ENCODE results near the gene TTC7B. TPM values are rescaled to one million over a fixed set of nuclear protein-coding genes. Genes with fewer than 3 reads are reported as not detected.

TTC7B gene
- total and polyA plus RNA-seq, 2 donors (not counting 1 experiment from before 2014, with no cell fraction given): 18.8 to 37.5 TPM

DNA sequence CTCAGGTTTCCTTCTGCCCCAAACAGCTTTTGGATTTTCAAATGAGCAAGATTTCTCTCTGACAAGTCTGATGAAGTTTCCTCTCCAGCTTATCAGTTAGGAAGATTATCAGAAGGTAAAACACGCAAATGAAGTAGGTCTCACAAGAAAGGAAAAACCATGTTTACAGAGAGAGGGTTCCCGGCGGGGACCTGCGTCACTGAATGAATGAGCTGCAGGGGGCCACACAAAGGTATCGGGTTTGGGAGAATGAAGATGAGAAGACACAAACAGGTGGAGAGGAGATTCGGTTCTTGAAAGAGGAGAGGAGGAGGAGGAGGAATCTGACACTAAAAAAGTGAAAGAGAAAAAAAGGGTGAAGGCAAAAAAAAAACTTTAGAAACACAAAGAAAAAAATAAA lies 210.8 kb downstream of the TTC7B start:
- no peaks in the 10 kb centered on the region for H3K79me2 ChIP-seq (ENCODE audit: control insufficient read depth, insufficient read depth, low read length)
- no peaks in the 10 kb centered on the region for H3K9me3 ChIP-seq (ENCODE audit: control insufficient read depth, insufficient read depth, low read depth, low read length)
- H3K4me3 ChIP-seq (replicated peaks in 1 of 4; ENCODE audit: control extremely low read depth in 1 of 4, insufficient read depth in 1 of 4, low read depth in 3 of 4, low read length in 4 of 4): no peak overlapping the region
- H3K36me3 ChIP-seq (ENCODE audit: control insufficient read depth, insufficient read depth, low read length): no peaks in the 10 kb centered on the region
- no peaks in the 10 kb centered on the region for H3K27me3 ChIP-seq (ENCODE audit: control insufficient read depth, insufficient read depth, low read length)
- H4K20me1 ChIP-seq (ENCODE audit: control insufficient read depth, extremely low read depth, insufficient read depth, low read length): no peaks in the 10 kb centered on the region
- no peak overlapping the region for H3K4me2 ChIP-seq (ENCODE audit: extremely low read depth, insufficient read depth, low read length)
- H3K27ac ChIP-seq (ENCODE audit: insufficient read depth, low read length): no peak overlapping the region
- no peak for DNase-seq (ENCODE audit: low read depth in 2 of 2)
- TF ChIP-seq, protein P1, sequence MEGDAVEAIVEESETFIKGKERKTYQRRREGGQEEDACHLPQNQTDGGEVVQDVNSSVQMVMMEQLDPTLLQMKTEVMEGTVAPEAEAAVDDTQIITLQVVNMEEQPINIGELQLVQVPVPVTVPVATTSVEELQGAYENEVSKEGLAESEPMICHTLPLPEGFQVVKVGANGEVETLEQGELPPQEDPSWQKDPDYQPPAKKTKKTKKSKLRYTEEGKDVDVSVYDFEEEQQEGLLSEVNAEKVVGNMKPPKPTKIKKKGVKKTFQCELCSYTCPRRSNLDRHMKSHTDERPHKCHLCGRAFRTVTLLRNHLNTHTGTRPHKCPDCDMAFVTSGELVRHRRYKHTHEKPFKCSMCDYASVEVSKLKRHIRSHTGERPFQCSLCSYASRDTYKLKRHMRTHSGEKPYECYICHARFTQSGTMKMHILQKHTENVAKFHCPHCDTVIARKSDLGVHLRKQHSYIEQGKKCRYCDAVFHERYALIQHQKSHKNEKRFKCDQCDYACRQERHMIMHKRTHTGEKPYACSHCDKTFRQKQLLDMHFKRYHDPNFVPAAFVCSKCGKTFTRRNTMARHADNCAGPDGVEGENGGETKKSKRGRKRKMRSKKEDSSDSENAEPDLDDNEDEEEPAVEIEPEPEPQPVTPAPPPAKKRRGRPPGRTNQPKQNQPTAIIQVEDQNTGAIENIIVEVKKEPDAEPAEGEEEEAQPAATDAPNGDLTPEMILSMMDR (conservative IDR thresholded peaks at IDR 0.05 in 1 of 2, IDR thresholded peaks at IDR 0.05 in 1 of 2; ENCODE audit: low read depth in 1 of 2, low read length in 2 of 2): no peak
- no peak for TF ChIP-seq EZH2 (IDR thresholded peaks at IDR 0.05; ENCODE audit: low read length, missing control alignments)
- no peaks in the 10 kb centered on the region for H3K4me1 ChIP-seq (ENCODE audit: control insufficient read depth, extremely low read depth, insufficient read depth, low read length)
- H2AFZ ChIP-seq (ENCODE audit: low read length): no peak overlapping the region
- no peak overlapping the region for H3K9ac ChIP-seq (ENCODE audit: insufficient read depth, low read length)

GRCh38 chr14:90604356-90604755 lies 211.9 kb downstream of the TTC7B start:
- Histone ChIP-seq H3K27ac (ENCODE audit: insufficient read depth, low read length) (no peak overlapping the region), H2AFZ (ENCODE audit: low read length) (no peak overlapping the region), H3K4me3 (replicated peaks in 1 of 4; ENCODE audit: control extremely low read depth in 1 of 4, insufficient read depth in 1 of 4, low read depth in 3 of 4, low read length in 4 of 4) (no peak overlapping the region), H4K20me1 (ENCODE audit: control insufficient read depth, extremely low read depth, insufficient read depth, low read length) (no peaks in the 10 kb centered on the region), H3K27me3 (ENCODE audit: control insufficient read depth, insufficient read depth, low read length) (no peaks in the 10 kb centered on the region), H3K9ac (ENCODE audit: insufficient read depth, low read length) (no peak overlapping the region), H3K79me2 (ENCODE audit: control insufficient read depth, insufficient read depth, low read length) (no peaks in the 10 kb centered on the region), H3K4me2 (ENCODE audit: extremely low read depth, insufficient read depth, low read length) (no peak overlapping the region), H3K36me3 (ENCODE audit: control insufficient read depth, insufficient read depth, low read length) (no peaks in the 10 kb centered on the region), H3K9me3 (ENCODE audit: control insufficient read depth, insufficient read depth, low read depth, low read length) (no peaks in the 10 kb centered on the region), H3K4me1 (ENCODE audit: control insufficient read depth, extremely low read depth, insufficient read depth, low read length) (no peaks in the 10 kb centered on the region)
- DNase-seq (ENCODE audit: low read depth in 2 of 2): peak in 1 of 2 donors; percentile 68
- TF ChIP-seq, protein P1 (conservative IDR thresholded peaks at IDR 0.05 in 1 of 2, IDR thresholded peaks at IDR 0.05 in 1 of 2; ENCODE audit: low read depth in 1 of 2, low read length in 2 of 2): no peak
- no peak for TF ChIP-seq EZH2 (IDR thresholded peaks at IDR 0.05; ENCODE audit: low read length, missing control alignments)

DNA sequence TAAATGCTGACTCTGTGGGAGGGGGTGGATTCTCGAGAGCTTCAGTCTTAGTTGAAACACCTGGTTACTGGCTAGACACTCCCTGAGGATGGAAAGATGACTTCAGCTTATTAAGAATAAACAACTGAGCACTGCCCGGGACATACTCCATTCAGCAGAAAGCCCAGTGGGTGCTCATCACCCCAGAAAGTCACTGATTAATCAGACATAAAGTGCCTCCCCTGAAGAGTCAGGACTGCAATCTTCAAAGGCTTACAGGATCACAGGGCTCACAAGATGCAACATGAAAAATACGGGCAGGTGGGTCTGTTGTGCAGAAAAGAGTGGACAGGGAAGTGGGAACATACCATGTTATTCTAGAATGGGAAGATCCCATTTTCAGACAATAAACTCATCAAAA lies 212.4 kb downstream of the TTC7B start:
- Histone ChIP-seq H4K20me1 (ENCODE audit: control insufficient read depth, extremely low read depth, insufficient read depth, low read length) (no peaks in the 10 kb centered on the region), H2AFZ (ENCODE audit: low read length) (no peak overlapping the region), H3K27me3 (ENCODE audit: control insufficient read depth, insufficient read depth, low read length) (no peaks in the 10 kb centered on the region), H3K36me3 (ENCODE audit: control insufficient read depth, insufficient read depth, low read length) (no peaks in the 10 kb centered on the region), H3K79me2 (ENCODE audit: control insufficient read depth, insufficient read depth, low read length) (no peaks in the 10 kb centered on the region), H3K9me3 (ENCODE audit: control insufficient read depth, insufficient read depth, low read depth, low read length) (no peaks in the 10 kb centered on the region), H3K27ac (ENCODE audit: insufficient read depth, low read length) (no peak overlapping the region), H3K9ac (ENCODE audit: insufficient read depth, low read length) (no peak overlapping the region), H3K4me2 (ENCODE audit: extremely low read depth, insufficient read depth, low read length) (no peak overlapping the region), H3K4me3 (replicated peaks in 1 of 4; ENCODE audit: control extremely low read depth in 1 of 4, insufficient read depth in 1 of 4, low read depth in 3 of 4, low read length in 4 of 4) (no peak overlapping the region), H3K4me1 (ENCODE audit: control insufficient read depth, extremely low read depth, insufficient read depth, low read length) (no peaks in the 10 kb centered on the region)
- DNase-seq (ENCODE audit: low read depth in 2 of 2): no peak
- TF ChIP-seq, protein P1 (conservative IDR thresholded peaks at IDR 0.05 in 1 of 2, IDR thresholded peaks at IDR 0.05 in 1 of 2; ENCODE audit: low read depth in 1 of 2, low read length in 2 of 2): no peak
- TF ChIP-seq EZH2 (IDR thresholded peaks at IDR 0.05; ENCODE audit: low read length, missing control alignments): no peak

Measured in fibroblast of lung (primary cell).